ENCODE measurements around the gene CEP350. TPM values are rescaled to one million over a fixed set of nuclear protein-coding genes. Genes with fewer than 3 reads are reported as not detected.
"Not testable (repeated sequence)": the region's sequence is repeated elsewhere in the genome, so short reads cannot be mapped to it uniquely, and the experiment has no call there.

The CEP350 gene
- total RNA-seq, 1 experiment from 2014 or later: 17.1 TPM

DNA sequence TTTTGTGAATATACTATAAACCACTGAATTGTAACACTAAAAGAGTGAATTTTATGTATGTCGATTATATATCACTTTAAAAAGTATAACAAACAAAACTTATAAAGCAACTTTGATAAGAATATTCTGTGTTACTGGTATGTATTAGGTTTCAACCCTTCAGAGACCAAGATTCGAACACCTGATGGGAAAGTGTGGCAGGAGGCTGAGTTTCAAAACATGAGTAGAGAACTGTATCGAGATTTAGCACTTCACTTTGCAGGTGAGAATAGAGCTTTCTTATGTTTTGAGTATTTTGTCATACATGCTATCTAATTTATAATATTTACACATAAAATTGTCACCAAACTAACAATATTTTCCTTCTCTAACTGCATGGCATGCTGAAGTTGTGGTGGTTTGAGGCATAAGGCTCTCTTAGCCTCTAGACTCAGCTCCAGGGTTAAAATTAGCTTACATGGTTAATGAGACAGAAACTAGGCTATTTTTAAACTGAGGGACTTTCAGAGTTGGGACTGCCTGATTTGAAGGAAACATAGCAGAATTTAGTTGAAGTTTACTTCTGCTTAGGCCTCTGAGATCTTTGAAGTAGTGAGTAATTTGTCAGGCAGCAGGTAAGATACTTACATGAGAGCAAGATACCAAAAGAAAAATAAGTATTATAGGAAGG is 48.6 kb downstream of the CEP350 start:
- Histone ChIP-seq H4K20me1 (ENCODE audit: low read length) (no peaks in the 10 kb centered on the region), H3K36me3 (ENCODE audit: low read depth, low read length) (no peaks in the 10 kb centered on the region), H3K79me2 (ENCODE audit: low read length) (no peaks in the 10 kb centered on the region), H3K27me3 (ENCODE audit: low read length) (no peaks in the 10 kb centered on the region), H3K4me2 (ENCODE audit: low read length) (no peak overlapping the region), H3K9me3 (ENCODE audit: low read length) (no peaks in the 10 kb centered on the region), H3K4me3 (ENCODE audit: low read length) (no peak overlapping the region), H3K4me1 (ENCODE audit: insufficient read depth, low read length) (no peaks in the 10 kb centered on the region), H2AFZ (ENCODE audit: low read length) (no peak overlapping the region), H3K27ac (ENCODE audit: low read length) (no peak overlapping the region), H3K9ac (ENCODE audit: low read length) (no peak overlapping the region), H3F3A (ENCODE audit: low read length, unreplicated experiment) (no peaks in the 10 kb centered on the region), H3K9me2 (replicated peaks; ENCODE audit: low read length) (no peaks in the 10 kb centered on the region)
- ChIA-PET POLR2A (ENCODE audit: unreplicated experiment) (no interaction called here), CTCF (no interaction called here)
- intact Hi-C loops (cut with micrococcal nuclease): no loop called here
- ATAC-seq: no peak
- TF ChIP-seq, protein P1, sequence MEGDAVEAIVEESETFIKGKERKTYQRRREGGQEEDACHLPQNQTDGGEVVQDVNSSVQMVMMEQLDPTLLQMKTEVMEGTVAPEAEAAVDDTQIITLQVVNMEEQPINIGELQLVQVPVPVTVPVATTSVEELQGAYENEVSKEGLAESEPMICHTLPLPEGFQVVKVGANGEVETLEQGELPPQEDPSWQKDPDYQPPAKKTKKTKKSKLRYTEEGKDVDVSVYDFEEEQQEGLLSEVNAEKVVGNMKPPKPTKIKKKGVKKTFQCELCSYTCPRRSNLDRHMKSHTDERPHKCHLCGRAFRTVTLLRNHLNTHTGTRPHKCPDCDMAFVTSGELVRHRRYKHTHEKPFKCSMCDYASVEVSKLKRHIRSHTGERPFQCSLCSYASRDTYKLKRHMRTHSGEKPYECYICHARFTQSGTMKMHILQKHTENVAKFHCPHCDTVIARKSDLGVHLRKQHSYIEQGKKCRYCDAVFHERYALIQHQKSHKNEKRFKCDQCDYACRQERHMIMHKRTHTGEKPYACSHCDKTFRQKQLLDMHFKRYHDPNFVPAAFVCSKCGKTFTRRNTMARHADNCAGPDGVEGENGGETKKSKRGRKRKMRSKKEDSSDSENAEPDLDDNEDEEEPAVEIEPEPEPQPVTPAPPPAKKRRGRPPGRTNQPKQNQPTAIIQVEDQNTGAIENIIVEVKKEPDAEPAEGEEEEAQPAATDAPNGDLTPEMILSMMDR (conservative IDR thresholded peaks at IDR 0.05; ENCODE audit: low read depth, low read length): no peak
- TF ChIP-seq EZH2phosphoT487 (IDR thresholded peaks at IDR 0.05; ENCODE audit: borderline replicate concordance, low read length) (no peak), EZH2 (IDR thresholded peaks at IDR 0.05; ENCODE audit: low read length, unreplicated experiment) (no peak)
- no peak for DNase-seq
- BruUV-seq (replicated peaks): no TSS peak

DNA sequence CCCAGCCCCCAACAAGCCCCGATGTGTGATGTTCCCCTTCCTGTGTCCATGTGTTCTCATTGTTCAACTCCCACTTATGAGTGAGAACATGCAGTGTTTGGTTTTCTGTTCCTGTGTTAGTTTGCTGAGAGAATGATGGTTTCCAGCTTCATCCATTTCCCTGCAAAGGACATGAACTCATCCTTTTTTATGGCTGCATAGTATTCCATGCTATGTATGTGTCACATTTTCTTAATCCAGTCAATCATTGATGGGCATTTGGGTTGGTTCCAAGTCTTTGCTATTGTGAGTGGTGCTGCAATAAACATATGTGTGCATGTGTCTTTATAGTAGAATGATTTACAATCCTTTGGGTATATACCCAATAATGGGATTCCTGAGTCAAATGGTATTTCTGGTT is 52.2 kb downstream of the CEP350 start:
- H3K4me2 ChIP-seq (ENCODE audit: low read length); H3K4me1 ChIP-seq (ENCODE audit: insufficient read depth, low read length); H3K9me2 ChIP-seq (replicated peaks; ENCODE audit: low read length); BruUV-seq (replicated peaks); H3K36me3 ChIP-seq (ENCODE audit: low read depth, low read length); H4K20me1 ChIP-seq (ENCODE audit: low read length); intact Hi-C loops (cut with micrococcal nuclease); H3F3A ChIP-seq (ENCODE audit: low read length, unreplicated experiment); DNase-seq; CTCF ChIA-PET; H2AFZ ChIP-seq (ENCODE audit: low read length); H3K79me2 ChIP-seq (ENCODE audit: low read length); H3K9ac ChIP-seq (ENCODE audit: low read length); H3K27me3 ChIP-seq (ENCODE audit: low read length); ATAC-seq; H3K9me3 ChIP-seq (ENCODE audit: low read length); H3K4me3 ChIP-seq (ENCODE audit: low read length); H3K27ac ChIP-seq (ENCODE audit: low read length); POLR2A ChIA-PET (ENCODE audit: unreplicated experiment): not testable (repeated sequence)

DNA sequence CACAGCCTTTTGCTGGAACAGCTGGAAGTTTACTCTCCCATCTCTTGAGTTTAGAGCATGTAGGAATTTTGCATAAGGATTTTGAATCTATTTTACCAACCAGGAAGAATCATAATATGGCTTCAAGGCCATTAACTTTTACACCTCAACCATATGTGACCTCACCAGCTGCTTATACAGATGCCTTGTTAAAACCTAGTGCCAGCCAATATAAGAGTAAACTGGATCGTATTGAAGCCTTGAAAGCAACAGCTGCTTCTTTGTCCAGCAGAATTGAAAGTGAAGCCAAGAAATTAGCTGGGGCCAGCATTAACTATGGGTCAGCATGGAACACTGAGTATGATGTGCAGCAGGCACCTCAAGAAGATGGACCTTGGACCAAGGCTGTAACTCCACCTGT is 65.4 kb downstream of the CEP350 start:
- ChIA-PET CTCF (no interaction called here), POLR2A (ENCODE audit: unreplicated experiment) (no interaction called here)
- Histone ChIP-seq H4K20me1 (ENCODE audit: low read length) (no peaks in the 10 kb centered on the region), H3K9ac (ENCODE audit: low read length) (no peak overlapping the region), H3K4me1 (ENCODE audit: insufficient read depth, low read length) (no peaks in the 10 kb centered on the region), H2AFZ (ENCODE audit: low read length) (no peak overlapping the region), H3F3A (ENCODE audit: low read length, unreplicated experiment) (no peaks in the 10 kb centered on the region), H3K36me3 (ENCODE audit: low read depth, low read length) (peaks cover 16% of the 10 kb centered on the region), H3K27me3 (ENCODE audit: low read length) (no peaks in the 10 kb centered on the region), H3K27ac (ENCODE audit: low read length) (no peak overlapping the region), H3K79me2 (ENCODE audit: low read length) (no peaks in the 10 kb centered on the region), H3K4me2 (ENCODE audit: low read length) (no peak overlapping the region), H3K9me3 (ENCODE audit: low read length) (no peaks in the 10 kb centered on the region), H3K9me2 (replicated peaks; ENCODE audit: low read length) (no peaks in the 10 kb centered on the region), H3K4me3 (ENCODE audit: low read length) (no peak overlapping the region)
- no peak for TF ChIP-seq EZH2 (IDR thresholded peaks at IDR 0.05; ENCODE audit: low read length, unreplicated experiment)
- TF ChIP-seq, protein P1 (conservative IDR thresholded peaks at IDR 0.05; ENCODE audit: low read depth, low read length): no peak
- no peak for TF ChIP-seq EZH2phosphoT487 (IDR thresholded peaks at IDR 0.05; ENCODE audit: borderline replicate concordance, low read length)
- DNase-seq (no peak), ATAC-seq (no peak)
- intact Hi-C loops (cut with micrococcal nuclease): no loop called here
- no TSS peak for BruUV-seq (replicated peaks)

All from PC-3 (cell line).